A549 (cell line): ENCODE data around the gene DNASE1L1.

Experiments
- CTCF ChIP-seq: fragments of >200 bp; sonication (Bioruptor Twin); formaldehyde crosslinking; IDR thresholded peaks from 3 replicates; pipeline ENCODE4 v1.5.1; 2016
- EP300 ChIP-seq, 2 experiments: fragments of >200 bp; sonication (Bioruptor Twin); formaldehyde crosslinking; IDR thresholded peaks; 2 replicates in 1 of 2; 3 replicates in 1 of 2; pipeline ENCODE4 v1.6.1; 2016 to 2017
- HDAC2 ChIP-seq: fragments of 200-600 bp; sonication (generic); IDR thresholded peaks from 2 replicates; pipeline ENCODE4 v1.6.1; 2016
- HOXA7 ChIP-seq: fragments of 250-450 bp; sonication (Bioruptor Pico); IDR thresholded peaks from 2 replicates; pipeline ENCODE4 v1.5.0; 2020; ENCODE audit warnings: mild to moderate bottlenecking, moderate library complexity
- PHF8 ChIP-seq: fragments of 200-600 bp; sonication (generic); IDR thresholded peaks from 2 replicates; pipeline ENCODE4 v1.6.1; 2016; ENCODE audit warnings: low read depth, mild to moderate bottlenecking, antibody characterized with exemption, moderate library complexity, borderline replicate concordance
- POLR2A ChIP-seq: IDR thresholded peaks from 2 replicates; pipeline ENCODE4 v1.6.1; 2012; ENCODE audit warnings: mild to moderate bottlenecking, low read length
- RAD21 ChIP-seq, 2 experiments: fragments of >200 bp in 1 of 2; sonication (Bioruptor Twin) in 1 of 2; formaldehyde crosslinking in 1 of 2; IDR thresholded peaks in 1 of 2; conservative IDR thresholded peaks in 1 of 2; 2 replicates in 1 of 2; 3 replicates in 1 of 2; pipeline ENCODE4 v1.6.1; 2012 to 2018; ENCODE audit warnings: inconsistent platforms in 1 of 2
- RCOR1 ChIP-seq: fragments of 150-350 bp; IDR thresholded peaks from 2 replicates; pipeline ENCODE4 v1.6.1; 2014; ENCODE audit warnings: antibody characterized with exemption, low read length, low read depth
- RFX5 ChIP-seq: fragments of 450-650 bp; IDR thresholded peaks from 2 replicates; pipeline ENCODE4 v1.7.1; 2014; ENCODE audit warnings: antibody characterized with exemption, mild to moderate bottlenecking, moderate library complexity
- SMC3 ChIP-seq: fragments of >200 bp; sonication (Bioruptor Twin); formaldehyde crosslinking; IDR thresholded peaks from 3 replicates; pipeline ENCODE4 v1.6.1; 2018; ENCODE audit warnings: inconsistent platforms
- SREBF2 ChIP-seq: fragments of 450-650 bp; IDR thresholded peaks from 2 replicates; pipeline ENCODE4 v1.6.1; 2014; ENCODE audit warnings: mild to moderate bottlenecking, moderate library complexity
- USF2 ChIP-seq: fragments of 450-650 bp; IDR thresholded peaks from 2 replicates; pipeline ENCODE4 v1.6.1; 2014; ENCODE audit warnings: antibody characterized with exemption

- no peak for TF ChIP-seq EP300 (IDR thresholded peaks at IDR 0.05)
- TF ChIP-seq USF2, result no peak
- no peak for TF ChIP-seq RAD21 (conservative IDR thresholded peaks at IDR 0.05 in 1 of 2, IDR thresholded peaks at IDR 0.05 in 1 of 2)
- TF ChIP-seq CTCF, result no peak
- peak; percentile 98 for TF ChIP-seq HOXA7 (CRISPR knock-in tag)
- TF ChIP-seq PHF8, result no peak
- peak; percentile 37 for TF ChIP-seq POLR2A
- TF ChIP-seq RFX5, result no peak
- TF ChIP-seq SMC3, result no peak
- no peak for TF ChIP-seq RCOR1
- TF ChIP-seq SREBF2, result no peak
- TF ChIP-seq HDAC2, result no peak
Observed at GRCh38 chrX:154401045-154401799, 7.8 kb downstream of the DNASE1L1 start.
